Breast epithelium (tissue), 4 donors: Measurements from ENCODE around the gene ERC1. TPM values are rescaled to one million over a fixed set of nuclear protein-coding genes. Genes with fewer than 3 reads are reported as not detected.
A peak's percentile ranks its signal among the peaks of the same experiment; 100 is the strongest.
"Not testable (repeated sequence)": the region's sequence is repeated elsewhere in the genome, so short reads cannot be mapped to it uniquely, and the experiment has no call there.

ENCODE experiments used
- DNase-seq, 2 donors: peaks; one replicate each; pipeline ENCODE4 v3.0.0-alpha.2; 2019; ENCODE audit warnings: low spot score in 2 of 2
- H3K27ac ChIP-seq, 2 donors: fragments of 200-600 bp; sonication (generic) in 1 of 2; one replicate each; pipeline ENCODE4 v1.5.1; 2016 to 2019; ENCODE audit warnings: mild to moderate bottlenecking in 1 of 2
- H3K27me3 ChIP-seq, 2 donors: fragments of 200-600 bp; sonication (generic) in 1 of 2; one replicate each; pipeline versions ENCODE4 v1.5.1 to v1.6.0; 2017 to 2019; ENCODE audit warnings: control low read depth in 1 of 2, mild to moderate bottlenecking in 1 of 2
- H3K36me3 ChIP-seq: fragments of 200-600 bp; one replicate; pipeline ENCODE4 v1.5.1; 2019
- H3K4me1 ChIP-seq, 2 donors: fragments of 200-600 bp; sonication (generic); one replicate each; pipeline ENCODE4 v1.5.1; 2016 to 2019; ENCODE audit warnings: control low read depth in 1 of 2
- H3K4me3 ChIP-seq, 3 donors: fragments of 200-600 bp; sonication (generic); 1 replicate in 2 of 3; 2 replicates in 1 of 3; pipeline ENCODE4 v1.5.1; 2016 to 2019; ENCODE audit warnings: mild to moderate bottlenecking in 3 of 3, moderate library complexity in 2 of 3
- H3K9me3 ChIP-seq, 2 donors: fragments of 200-600 bp; sonication (generic) in 1 of 2; one replicate each; pipeline ENCODE4 v1.5.1; 2016 to 2019; ENCODE audit warnings: control low read depth in 1 of 2
- POLR2A ChIP-seq: fragments of 450-650 bp; IDR thresholded peaks from one replicate; pipeline ENCODE4 v1.6.1; 2016; ENCODE audit warnings: antibody characterized with exemption, mild to moderate bottlenecking, moderate library complexity
- POLR2AphosphoS5 ChIP-seq, 3 donors: sonication (generic); formaldehyde crosslinking; IDR thresholded peaks; one replicate each; pipeline ENCODE4 v1.6.1; 2017; ENCODE audit warnings: antibody characterized with exemption in 3 of 3
- intact Hi-C: fragments of 100-400 bp; cut with DNase I; formaldehyde crosslinking; loops from one replicate; pipeline ENCODE4 v1.15.1; 2023; ENCODE audit warnings: low total_unique reads
- total RNA-seq, 3 donors: library from RNA; depleted of rRNA; stranded (reverse); fragments of >200 nt; gene quantifications; one replicate each; pipeline ENCODE4 v1.1.0, GENCODE V29; 2016
- TF ChIP-seq, protein P1 (sequence below), 3 donors: fragments of 450-650 bp; IDR thresholded peaks; one replicate each; pipeline ENCODE4 v1.5.1; 2016 to 2017; ENCODE audit warnings: antibody characterized with exemption in 3 of 3, mild to moderate bottlenecking in 3 of 3, moderate library complexity in 3 of 3

Gene ERC1
- total RNA-seq, 3 donors from 2014 or later: 47.4 to 63.4 (median 52.8) TPM

DNA sequence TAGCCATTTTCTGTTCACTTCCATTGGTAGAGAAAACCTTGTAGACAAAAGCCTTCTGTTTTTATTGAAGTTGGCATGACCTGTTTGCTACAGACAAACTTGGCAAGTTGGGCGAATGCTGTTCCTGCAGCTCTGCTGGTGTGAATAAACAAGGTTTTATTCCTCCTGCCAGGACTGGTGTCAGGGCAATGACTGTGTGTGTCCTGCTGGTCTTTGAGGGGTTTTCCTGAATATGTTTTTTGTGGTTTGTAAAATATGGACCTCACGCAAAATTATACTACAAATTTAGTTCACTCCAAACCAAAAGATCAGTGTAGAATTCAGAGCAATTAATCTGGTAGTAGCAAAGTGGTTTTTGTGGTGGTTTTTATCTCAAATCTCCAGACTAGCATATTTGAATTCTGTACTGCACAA, 140.8 kb downstream of the ERC1 start:
- Histone ChIP-seq H3K9me3 (no peaks in the 10 kb centered on the region), H3K4me1 (no peaks in the 10 kb centered on the region), H3K27ac (peak overlapping the region; percentile 54 to 65), H3K36me3 (no peaks in the 10 kb centered on the region), H3K27me3 (no peaks in the 10 kb centered on the region), H3K4me3 (no peak overlapping the region)
- DNase-seq: peak; percentile 32 to 56
- intact Hi-C loops: no loop called here
- TF ChIP-seq, protein P1, sequence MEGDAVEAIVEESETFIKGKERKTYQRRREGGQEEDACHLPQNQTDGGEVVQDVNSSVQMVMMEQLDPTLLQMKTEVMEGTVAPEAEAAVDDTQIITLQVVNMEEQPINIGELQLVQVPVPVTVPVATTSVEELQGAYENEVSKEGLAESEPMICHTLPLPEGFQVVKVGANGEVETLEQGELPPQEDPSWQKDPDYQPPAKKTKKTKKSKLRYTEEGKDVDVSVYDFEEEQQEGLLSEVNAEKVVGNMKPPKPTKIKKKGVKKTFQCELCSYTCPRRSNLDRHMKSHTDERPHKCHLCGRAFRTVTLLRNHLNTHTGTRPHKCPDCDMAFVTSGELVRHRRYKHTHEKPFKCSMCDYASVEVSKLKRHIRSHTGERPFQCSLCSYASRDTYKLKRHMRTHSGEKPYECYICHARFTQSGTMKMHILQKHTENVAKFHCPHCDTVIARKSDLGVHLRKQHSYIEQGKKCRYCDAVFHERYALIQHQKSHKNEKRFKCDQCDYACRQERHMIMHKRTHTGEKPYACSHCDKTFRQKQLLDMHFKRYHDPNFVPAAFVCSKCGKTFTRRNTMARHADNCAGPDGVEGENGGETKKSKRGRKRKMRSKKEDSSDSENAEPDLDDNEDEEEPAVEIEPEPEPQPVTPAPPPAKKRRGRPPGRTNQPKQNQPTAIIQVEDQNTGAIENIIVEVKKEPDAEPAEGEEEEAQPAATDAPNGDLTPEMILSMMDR (IDR thresholded peaks at IDR 0.05): no peak
- TF ChIP-seq POLR2AphosphoS5 (IDR thresholded peaks at IDR 0.05) (no peak), POLR2A (no peak)

DNA sequence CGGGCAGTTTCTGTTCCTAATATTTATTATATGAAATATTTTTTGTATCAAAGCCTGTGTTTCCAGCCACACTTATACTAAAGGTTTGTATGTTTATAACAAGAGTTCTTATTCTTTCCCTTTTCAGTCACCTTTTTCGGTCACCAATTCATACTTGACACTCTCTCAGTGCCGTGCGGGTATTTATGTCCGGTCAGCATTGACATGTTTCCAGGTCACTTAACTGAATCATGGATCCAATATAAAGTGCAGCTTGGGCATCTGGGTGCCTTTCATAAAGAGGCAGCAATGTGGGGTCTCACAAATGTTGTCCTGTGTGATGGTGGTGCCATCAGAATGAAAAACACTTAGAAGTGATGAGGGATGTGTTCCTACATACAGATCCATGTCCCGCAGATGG, 141.3 kb downstream of the ERC1 start:
- no peaks in the 10 kb centered on the region for H3K27me3 ChIP-seq
- TF ChIP-seq, protein P1 (IDR thresholded peaks at IDR 0.05): no peak
- no peak for TF ChIP-seq POLR2AphosphoS5 (IDR thresholded peaks at IDR 0.05)
- no peak for TF ChIP-seq POLR2A
- no peaks in the 10 kb centered on the region for H3K36me3 ChIP-seq
- H3K9me3 ChIP-seq: no peaks in the 10 kb centered on the region
- DNase-seq: no peak
- H3K27ac ChIP-seq: no peak overlapping the region
- no peaks in the 10 kb centered on the region for H3K4me1 ChIP-seq
- intact Hi-C loops: no loop called here
- H3K4me3 ChIP-seq: no peak overlapping the region

DNA sequence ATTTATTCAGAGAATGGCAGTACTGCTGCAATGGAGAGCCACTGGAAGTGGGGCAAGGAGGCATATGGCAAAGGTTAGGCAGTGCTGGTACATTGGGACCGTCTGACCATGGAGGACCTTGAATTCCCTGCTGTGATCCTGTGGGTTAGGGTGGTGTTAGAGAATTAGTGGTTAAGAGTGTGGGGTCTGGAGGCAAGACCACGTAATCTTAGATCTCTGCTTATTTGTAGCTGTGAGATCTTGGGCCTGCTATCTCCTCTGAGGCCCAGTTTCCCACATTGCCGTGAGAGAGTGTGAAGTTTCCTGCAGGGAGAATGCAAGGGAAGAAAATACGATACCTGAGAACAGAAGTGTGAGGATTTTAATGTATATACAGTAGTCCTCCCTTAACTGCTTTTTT, 147.7 kb downstream of the ERC1 start:
- TF ChIP-seq POLR2AphosphoS5 (IDR thresholded peaks at IDR 0.05): no peak
- TF ChIP-seq, protein P1 (IDR thresholded peaks at IDR 0.05): no peak
- no peak for TF ChIP-seq POLR2A

DNA sequence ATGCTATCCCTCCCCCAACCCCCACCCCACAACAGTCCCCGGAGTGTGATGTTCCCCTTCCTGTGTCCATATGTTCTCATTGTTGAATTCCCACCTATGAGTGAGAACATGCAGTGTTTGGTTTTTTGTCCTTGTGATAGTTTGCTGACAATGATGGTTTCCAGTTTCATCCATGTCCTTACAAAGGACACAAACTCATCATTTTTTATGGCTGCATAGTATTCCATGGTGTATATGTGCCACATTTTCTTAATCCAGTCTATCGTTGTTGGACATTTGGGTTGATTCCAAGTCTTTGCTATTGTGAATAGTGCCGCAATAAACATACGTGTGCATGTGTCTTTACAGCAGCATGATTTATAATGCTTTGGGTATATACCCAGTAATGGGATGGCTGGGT, 155.7 kb downstream of the ERC1 start:
- intact Hi-C loops, H3K4me1 ChIP-seq, H3K27ac ChIP-seq, DNase-seq, H3K4me3 ChIP-seq, H3K36me3 ChIP-seq, H3K9me3 ChIP-seq, H3K27me3 ChIP-seq: not testable (repeated sequence)

More for the DNA sequence above, 147.7 kb downstream of the ERC1 start:
- H3K36me3 ChIP-seq: no peaks in the 10 kb centered on the region
- H3K27me3 ChIP-seq: no peaks in the 10 kb centered on the region
- no peaks in the 10 kb centered on the region for H3K9me3 ChIP-seq
- H3K27ac ChIP-seq: no peak overlapping the region
- DNase-seq: no peak
- intact Hi-C loops: no loop called here
- H3K4me3 ChIP-seq: no peak overlapping the region
- no peaks in the 10 kb centered on the region for H3K4me1 ChIP-seq

DNA sequence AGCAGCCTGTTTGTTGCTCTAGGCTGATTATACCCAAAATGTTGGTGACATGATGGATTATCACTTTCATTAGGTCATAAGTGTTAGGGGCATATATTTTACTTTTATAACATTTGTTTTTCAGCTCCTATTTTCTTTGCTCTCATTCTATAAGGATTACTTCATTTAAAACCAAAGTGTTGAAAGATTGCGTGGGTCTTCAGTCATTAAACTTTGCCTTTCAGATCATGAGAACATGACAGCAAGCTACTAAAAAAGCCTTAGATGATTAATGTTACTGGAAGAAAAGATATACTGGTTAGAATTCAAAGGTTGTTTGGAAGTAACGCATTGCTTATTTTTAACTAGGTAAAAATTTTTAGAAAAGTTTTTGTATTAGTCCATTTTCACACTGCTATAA, 156.8 kb downstream of the ERC1 start:
- Histone ChIP-seq H3K36me3 (no peaks in the 10 kb centered on the region), H3K27me3 (no peaks in the 10 kb centered on the region), H3K4me1 (no peaks in the 10 kb centered on the region), H3K27ac (no peak overlapping the region), H3K9me3 (no peaks in the 10 kb centered on the region), H3K4me3 (no peak overlapping the region)
- intact Hi-C loops: no loop called here
- no peak for TF ChIP-seq POLR2AphosphoS5 (IDR thresholded peaks at IDR 0.05)
- TF ChIP-seq, protein P1 (IDR thresholded peaks at IDR 0.05): no peak
- no peak for TF ChIP-seq POLR2A
- no peak for DNase-seq

DNA sequence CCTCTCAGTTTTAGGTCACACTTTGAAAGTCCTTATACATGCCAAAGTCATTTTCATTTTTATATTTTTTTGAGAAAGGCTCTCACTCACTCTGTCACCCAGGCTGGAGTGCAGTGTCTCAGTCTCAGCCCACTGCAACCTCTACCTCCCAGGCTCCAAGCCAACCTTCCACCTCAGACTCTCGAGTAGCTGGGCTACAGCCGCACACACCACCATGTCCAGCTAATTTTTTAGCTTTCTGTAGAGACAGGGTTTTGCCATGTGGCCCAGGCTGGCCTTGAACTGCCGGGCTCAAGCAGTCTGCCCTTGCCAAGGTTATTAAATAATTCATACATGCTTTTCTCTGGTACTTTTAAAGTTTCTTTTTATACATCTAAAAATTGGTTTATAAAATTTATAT, 166.0 kb downstream of the ERC1 start:
- Histone ChIP-seq H3K9me3 (no peaks in the 10 kb centered on the region), H3K4me1 (no peaks in the 10 kb centered on the region), H3K27me3 (no peaks in the 10 kb centered on the region), H3K27ac (no peak overlapping the region), H3K36me3 (no peaks in the 10 kb centered on the region), H3K4me3 (no peak overlapping the region)
- no peak for TF ChIP-seq POLR2A
- no peak for TF ChIP-seq POLR2AphosphoS5 (IDR thresholded peaks at IDR 0.05)
- TF ChIP-seq, protein P1 (IDR thresholded peaks at IDR 0.05): no peak
- no peak for DNase-seq
- intact Hi-C loops: no loop called here
